Osteoblast (primary cell): ENCODE data around the gene EML3. TPM values are rescaled to one million over a fixed set of nuclear protein-coding genes. Genes with fewer than 3 reads are reported as not detected.
"Not testable (repeated sequence)": the region's sequence is repeated elsewhere in the genome, so short reads cannot be mapped to it uniquely, and the experiment has no call there.

Source experiments
- DNase-seq: peaks from one replicate; pipeline ENCODE4 v3.0.0; 2011; ENCODE audit warnings: low spot score, mixed read lengths; ENCODE audit not compliant: insufficient read length; ENCODE audit errors: missing footprints
- H2AFZ ChIP-seq: 2 replicates; pipeline ENCODE4 v1.6.0; 2011; ENCODE audit warnings: mild to moderate bottlenecking, low read length
- H3K27ac ChIP-seq: 2 replicates; pipeline ENCODE4 v1.5.1; 2011; ENCODE audit warnings: mild to moderate bottlenecking, low read depth, low read length, moderate library complexity
- H3K27me3 ChIP-seq: 2 replicates; pipeline ENCODE4 v1.6.0; 2012; ENCODE audit warnings: mild to moderate bottlenecking, control low read depth, inconsistent platforms, low read length, moderate library complexity; ENCODE audit not compliant: insufficient read depth
- H3K36me3 ChIP-seq: 2 replicates; pipeline ENCODE4 v1.5.1; 2011; ENCODE audit warnings: mild to moderate bottlenecking, low read length, control low read depth, moderate library complexity; ENCODE audit not compliant: insufficient read depth
- H3K4me1 ChIP-seq: 2 replicates; pipeline ENCODE4 v1.5.1; 2011; ENCODE audit warnings: mild to moderate bottlenecking, low read length, control low read depth, moderate library complexity; ENCODE audit not compliant: insufficient read depth
- H3K4me2 ChIP-seq: 2 replicates; pipeline ENCODE4 v1.6.0; 2011; ENCODE audit warnings: mild to moderate bottlenecking, low read length; ENCODE audit not compliant: insufficient read depth
- H3K4me3 ChIP-seq: fragments of 200-600 bp; sonication (generic); 3 replicates; pipeline ENCODE4 v1.5.1; 2012; ENCODE audit warnings: mild to moderate bottlenecking, low read length, inconsistent platforms; ENCODE audit not compliant: insufficient read depth
- H3K79me2 ChIP-seq: 2 replicates; pipeline ENCODE4 v1.6.0; 2012; ENCODE audit warnings: mild to moderate bottlenecking, low read length, control low read depth, inconsistent platforms; ENCODE audit not compliant: insufficient read depth
- H3K9me3 ChIP-seq: 2 replicates; pipeline ENCODE4 v1.5.1; 2011; ENCODE audit warnings: low read depth, low read length, control low read depth
- H4K20me1 ChIP-seq: 2 replicates; pipeline ENCODE4 v1.6.0; 2012; ENCODE audit warnings: mild to moderate bottlenecking, low read length, control low read depth; ENCODE audit not compliant: insufficient read depth
- total RNA-seq: library from RNA; depleted of rRNA; stranded (reverse); fragments of >200 nt; gene quantifications from 2 replicates; pipeline ENCODE4 v1.2.3, GENCODE V29; 2012
- TF ChIP-seq, protein P1 (sequence below): IDR thresholded peaks from 2 replicates; pipeline ENCODE4 v1.5.1; 2011; ENCODE audit warnings: mild to moderate bottlenecking, low read depth, low read length, moderate library complexity; ENCODE audit errors: extremely low read depth

Gene EML3
- total RNA-seq, 1 donor, result 26.4 TPM

- Histone ChIP-seq H3K4me1 (peaks cover 13% of the 10 kb centered on the region), H3K27me3 (no peaks in the 10 kb centered on the region), H3K4me3 (peak overlapping the region; percentile 96), H2AFZ (peak overlapping the region; percentile 99), H3K36me3 (peaks cover 19% of the 10 kb centered on the region), H3K9me3 (no peaks in the 10 kb centered on the region), H3K79me2 (peaks cover 33% of the 10 kb centered on the region), H3K4me2 (peak overlapping the region; percentile 94), H3K27ac (peak overlapping the region; percentile 88), H4K20me1 (peaks cover 4% of the 10 kb centered on the region)
- peak; percentile 41 for DNase-seq
- TF ChIP-seq, protein P1, sequence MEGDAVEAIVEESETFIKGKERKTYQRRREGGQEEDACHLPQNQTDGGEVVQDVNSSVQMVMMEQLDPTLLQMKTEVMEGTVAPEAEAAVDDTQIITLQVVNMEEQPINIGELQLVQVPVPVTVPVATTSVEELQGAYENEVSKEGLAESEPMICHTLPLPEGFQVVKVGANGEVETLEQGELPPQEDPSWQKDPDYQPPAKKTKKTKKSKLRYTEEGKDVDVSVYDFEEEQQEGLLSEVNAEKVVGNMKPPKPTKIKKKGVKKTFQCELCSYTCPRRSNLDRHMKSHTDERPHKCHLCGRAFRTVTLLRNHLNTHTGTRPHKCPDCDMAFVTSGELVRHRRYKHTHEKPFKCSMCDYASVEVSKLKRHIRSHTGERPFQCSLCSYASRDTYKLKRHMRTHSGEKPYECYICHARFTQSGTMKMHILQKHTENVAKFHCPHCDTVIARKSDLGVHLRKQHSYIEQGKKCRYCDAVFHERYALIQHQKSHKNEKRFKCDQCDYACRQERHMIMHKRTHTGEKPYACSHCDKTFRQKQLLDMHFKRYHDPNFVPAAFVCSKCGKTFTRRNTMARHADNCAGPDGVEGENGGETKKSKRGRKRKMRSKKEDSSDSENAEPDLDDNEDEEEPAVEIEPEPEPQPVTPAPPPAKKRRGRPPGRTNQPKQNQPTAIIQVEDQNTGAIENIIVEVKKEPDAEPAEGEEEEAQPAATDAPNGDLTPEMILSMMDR, result no peak
Observed at GRCh38 chr11:62652161-62653006, 39.8 kb upstream of the EML3 start.

- H3K4me3 ChIP-seq, result not testable (repeated sequence)
- peaks cover 45% of the 10 kb centered on the region for H3K79me2 ChIP-seq
Observed at GRCh38 chr11:62650283-62650682, 37.7 kb upstream of the EML3 start.

GRCh38 chr11:62649486-62649885 lies 36.9 kb upstream of the EML3 start:
- TF ChIP-seq, protein P1, result no peak
- no peak overlapping the region for H3K4me3 ChIP-seq
- H3K9me3 ChIP-seq, result no peaks in the 10 kb centered on the region
- no peak for DNase-seq
- peaks cover 21% of the 10 kb centered on the region for H4K20me1 ChIP-seq
- H3K36me3 ChIP-seq, result peaks cover 20% of the 10 kb centered on the region
- H3K79me2 ChIP-seq, result peaks cover 52% of the 10 kb centered on the region
- H3K27ac ChIP-seq, result no peak overlapping the region
- peaks cover 23% of the 10 kb centered on the region for H3K4me1 ChIP-seq
- no peaks in the 10 kb centered on the region for H3K27me3 ChIP-seq
- no peak overlapping the region for H3K4me2 ChIP-seq
- H2AFZ ChIP-seq, result no peak overlapping the region

More at GRCh38 chr11:62650283-62650682, 37.7 kb upstream of the EML3 start:
- H3K4me1 ChIP-seq, result peaks cover 20% of the 10 kb centered on the region
- not testable (repeated sequence) for H3K9me3 ChIP-seq, H3K4me2 ChIP-seq, H3K27ac ChIP-seq, DNase-seq, H2AFZ ChIP-seq, H3K27me3 ChIP-seq
- peaks cover 19% of the 10 kb centered on the region for H4K20me1 ChIP-seq
- peaks cover 19% of the 10 kb centered on the region for H3K36me3 ChIP-seq

DNA sequence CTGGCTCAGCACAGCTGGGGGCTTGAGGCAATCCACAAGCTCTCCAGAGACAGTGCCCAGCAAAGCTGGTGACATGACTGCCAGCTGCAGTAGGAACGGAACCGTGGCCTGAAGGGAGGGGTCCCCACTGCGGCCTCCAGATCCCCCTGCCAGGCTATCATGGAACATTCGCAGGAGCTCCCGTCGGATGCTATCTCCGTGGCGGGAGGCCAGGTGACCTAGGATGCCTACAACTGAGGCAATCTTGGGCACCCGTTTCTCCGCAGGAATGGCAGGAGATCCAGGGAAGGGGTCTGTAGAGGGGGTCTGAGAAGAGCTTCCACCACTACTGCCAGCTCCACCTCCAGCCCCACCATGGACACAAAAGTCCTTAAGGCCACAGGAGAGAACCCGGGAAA lies 36.4 kb upstream of the EML3 start:
- no peak for DNase-seq
- Histone ChIP-seq H3K4me2 (no peak overlapping the region), H3K27ac (no peak overlapping the region), H2AFZ (no peak overlapping the region), H3K4me1 (peaks cover 23% of the 10 kb centered on the region), H3K79me2 (peaks cover 57% of the 10 kb centered on the region), H4K20me1 (peaks cover 21% of the 10 kb centered on the region), H3K27me3 (no peaks in the 10 kb centered on the region), H3K4me3 (no peak overlapping the region), H3K9me3 (no peaks in the 10 kb centered on the region), H3K36me3 (peaks cover 26% of the 10 kb centered on the region)
- TF ChIP-seq, protein P1, result no peak
